ENCODE measurements around the gene LRRC19.

LRRC19 gene

GRCh38 chr9:27005491-27005890 is at the start of gene LRRC19:
Gene LRRC19, minus strand, starts transcription at chr9:27005672. Its CDS starts 5,978 bp downstream, at chr9:26999694.
- no peak for DNase-seq

GRCh38 chr9:27054841-27055240 is 49.4 kb upstream of the LRRC19 start:
- DNase-seq, result no peak

GRCh38 chr9:27054125-27054524 is 48.7 kb upstream of the LRRC19 start:
- DNase-seq, result no peak

- no peak for DNase-seq
These were observed 48.0 kb upstream of the LRRC19 start for GRCh38 chr9:27053369-27054022.

GRCh38 chr9:27047136-27047535 is 41.7 kb upstream of the LRRC19 start:
- no peak for DNase-seq

- no peak for DNase-seq
These were observed 37.7 kb upstream of the LRRC19 start for GRCh38 chr9:27043176-27043575.

- no peak for DNase-seq
These were observed 37.0 kb upstream of the LRRC19 start for GRCh38 chr9:27042476-27042875.

GRCh38 chr9:27041746-27042145 is 36.3 kb upstream of the LRRC19 start:
- no peak for DNase-seq

- no peak for DNase-seq
These were observed 32.0 kb upstream of the LRRC19 start for GRCh38 chr9:27037499-27037898.

GRCh38 chr9:27033815-27034403 is 28.4 kb upstream of the LRRC19 start:
- peak; percentile 78 for DNase-seq

GRCh38 chr9:27029186-27029585 is 23.7 kb upstream of the LRRC19 start:
- DNase-seq, result no peak

- DNase-seq, result no peak
These were observed 17.4 kb upstream of the LRRC19 start for GRCh38 chr9:27022920-27023319.

GRCh38 chr9:27019589-27019988 is 14.1 kb upstream of the LRRC19 start:
- no peak for DNase-seq

- peak; percentile 36 for DNase-seq
These were observed 1.9 kb downstream of the LRRC19 start for GRCh38 chr9:27003426-27004077.

- DNase-seq, result no peak
These were observed 9.7 kb downstream of the LRRC19 start for GRCh38 chr9:26995810-26996209.

GRCh38 chr9:26983340-26983739 is 22.1 kb downstream of the LRRC19 start:
- no peak for DNase-seq

GRCh38 chr9:26975728-26976707 is 29.5 kb downstream of the LRRC19 start:
- DNase-seq, result peak; percentile 23

GRCh38 chr9:26974927-26975326 is 30.5 kb downstream of the LRRC19 start:
- DNase-seq, result no peak

- DNase-seq, result no peak
These were observed 31.5 kb downstream of the LRRC19 start for GRCh38 chr9:26973989-26974388.

GRCh38 chr9:26971721-26972120 is 33.8 kb downstream of the LRRC19 start:
- no peak for DNase-seq

GRCh38 chr9:26956860-26957233 is 48.6 kb downstream of the LRRC19 start:
- DNase-seq, result no peak

GRCh38 chr9:26955921-26956859 is 49.3 kb downstream of the LRRC19 start, which contains the start of gene IFT74:
Gene IFT74, plus strand, starts transcription at chr9:26956412. Its CDS starts 5,556 bp downstream, at chr9:26961968.
- DNase-seq, result peak; percentile 99
